Liver (tissue), 9 donors: Measurements from ENCODE around the gene RPS2. TPM values are rescaled to one million over a fixed set of nuclear protein-coding genes. Genes with fewer than 3 reads are reported as not detected.

ENCODE experiments used
- DNase-seq: peaks from one replicate; pipeline ENCODE4 v3.0.0-alpha.2; 2017; ENCODE audit warnings: low spot score
- H3K27ac ChIP-seq, 2 donors: one replicate each; pipeline ENCODE4 v1.7.0; 2013; ENCODE audit warnings: inconsistent platforms in 2 of 2, low read length in 2 of 2, control low read depth in 1 of 2, low read depth in 1 of 2, mild to moderate bottlenecking in 1 of 2
- H3K27me3 ChIP-seq, 4 donors: one replicate each; pipeline versions ENCODE4 v1.6.1 to v1.7.0; 2013; ENCODE audit warnings: low read length in 3 of 4, inconsistent platforms in 1 of 4, mild to moderate bottlenecking in 1 of 4, moderate library complexity in 1 of 4; ENCODE audit not compliant: control insufficient read depth in 4 of 4, insufficient read depth in 4 of 4
- H3K36me3 ChIP-seq, 4 donors: one replicate each; pipeline versions ENCODE4 v1.6.1 to v1.7.0; 2013; ENCODE audit warnings: low read length in 3 of 4, mild to moderate bottlenecking in 3 of 4, low read depth in 1 of 4, moderate library complexity in 1 of 4; ENCODE audit not compliant: control insufficient read depth in 4 of 4, insufficient read depth in 3 of 4
- H3K4me1 ChIP-seq, 4 donors: one replicate each; pipeline versions ENCODE4 v1.6.1 to v1.7.0; 2013; ENCODE audit warnings: low read length in 3 of 4, mild to moderate bottlenecking in 3 of 4, moderate library complexity in 1 of 4; ENCODE audit not compliant: control insufficient read depth in 4 of 4, insufficient read depth in 4 of 4
- H3K4me3 ChIP-seq, 3 donors: one replicate each; pipeline versions ENCODE4 v1.6.1 to v1.7.0; 2013; ENCODE audit warnings: low read length in 3 of 3, control low read depth in 1 of 3, low read depth in 1 of 3, mild to moderate bottlenecking in 1 of 3
- H3K9ac ChIP-seq, 2 donors: one replicate each; pipeline ENCODE4 v1.7.0; 2013; ENCODE audit warnings: low read length in 2 of 2, mild to moderate bottlenecking in 2 of 2, moderate library complexity in 2 of 2, control low read depth in 1 of 2, low read depth in 1 of 2
- H3K9me3 ChIP-seq, 4 donors: one replicate each; pipeline versions ENCODE4 v1.6.1 to v1.7.0; 2013; ENCODE audit warnings: low read length in 3 of 4; ENCODE audit not compliant: control insufficient read depth in 4 of 4
- ATF3 ChIP-seq: IDR thresholded peaks from 2 replicates; pipeline ENCODE4 v1.6.1; 2016; ENCODE audit warnings: antibody characterized with exemption
- EGR1 ChIP-seq, 2 donors: IDR thresholded peaks; 2 replicates each; pipeline ENCODE4 v1.6.1; 2016 to 2018; ENCODE audit warnings: antibody characterized with exemption in 2 of 2, low read depth in 2 of 2
- FOXA1 ChIP-seq: IDR thresholded peaks from 2 replicates; pipeline ENCODE4 v1.6.1; 2016; ENCODE audit warnings: antibody characterized with exemption
- FOXA2 ChIP-seq: IDR thresholded peaks from 2 replicates; pipeline ENCODE4 v1.6.1; 2016; ENCODE audit warnings: antibody characterized with exemption
- GABPA ChIP-seq, 2 donors: IDR thresholded peaks in 1 of 2; conservative IDR thresholded peaks in 1 of 2; 2 replicates each; pipeline ENCODE4 v1.6.1; 2016; ENCODE audit warnings: antibody characterized with exemption in 2 of 2, mild to moderate bottlenecking in 1 of 2, moderate library complexity in 1 of 2
- HNF4A ChIP-seq, 2 donors: conservative IDR thresholded peaks; 2 replicates each; pipeline ENCODE4 v1.6.1; 2016; ENCODE audit warnings: antibody characterized with exemption in 2 of 2, mild to moderate bottlenecking in 2 of 2
- JUND ChIP-seq, 2 donors: IDR thresholded peaks; 2 replicates each; pipeline ENCODE4 v1.6.1; 2016; ENCODE audit warnings: antibody characterized with exemption in 2 of 2
- NR2F2 ChIP-seq: IDR thresholded peaks from 2 replicates; pipeline ENCODE4 v1.6.1; 2016; ENCODE audit warnings: antibody characterized with exemption
- RAD21 ChIP-seq, 2 donors: IDR thresholded peaks; 2 replicates each; pipeline ENCODE4 v1.6.1; 2016; ENCODE audit warnings: antibody characterized with exemption in 2 of 2, mild to moderate bottlenecking in 2 of 2
- RXRA ChIP-seq, 2 donors: IDR thresholded peaks; 2 replicates each; pipeline ENCODE4 v1.6.1; 2017 to 2018; ENCODE audit warnings: antibody characterized with exemption in 2 of 2, mild to moderate bottlenecking in 1 of 2
- YY1 ChIP-seq: IDR thresholded peaks from 2 replicates; pipeline ENCODE4 v1.6.1; 2016; ENCODE audit warnings: antibody characterized with exemption, mild to moderate bottlenecking
- WGBS: extraction: QIAGEN DNeasy Blood & Tissue Kit; methylation state at CpG from one replicate; pipeline ENCODE4 v1.1.7; 2013; 5-methylcytosine and 5-hydroxymethylcytosine counted together
- polyA plus RNA-seq, 2 donors: library from polyadenylated mRNA; stranded (reverse) in 1 of 2; unstranded in 1 of 2; fragments of 200-250 nt in 1 of 2; fragments of >200 nt in 1 of 2; fragmentation: Nextera tagmentation in 1 of 2; extraction: Ambion mirVana in 1 of 2; gene quantifications; one replicate each; pipeline versions ENCODE4 v1.2.1 to v1.2.3, GENCODE V29; 2013 to 2015
- total RNA-seq, 2 donors: library from RNA; depleted of rRNA; stranded (reverse); fragments of >200 nt; gene quantifications; one replicate each; pipeline ENCODE4 v1.2.3, GENCODE V29; 2014
- TF ChIP-seq, protein P1 (sequence below): fragments of 150-350 bp; IDR thresholded peaks from 2 replicates; pipeline ENCODE4 v1.5.1; 2017; ENCODE audit warnings: improper control_type of control experiment, low read depth, low read length; ENCODE audit not compliant: missing input control
- TF ChIP-seq, protein P2 (sequence below): IDR thresholded peaks from 2 replicates; pipeline ENCODE4 v1.6.1; 2016; ENCODE audit warnings: antibody characterized with exemption
- TF ChIP-seq, protein P3 (sequence below): IDR thresholded peaks from 2 replicates; pipeline ENCODE4 v1.6.1; 2016; ENCODE audit warnings: antibody characterized with exemption
- TF ChIP-seq, protein P4 (sequence below): IDR thresholded peaks from 2 replicates; pipeline ENCODE4 v1.6.1; 2016; ENCODE audit warnings: antibody characterized with exemption, mild to moderate bottlenecking
- donor health status: healthy.
- donor health status: healthy.
- donor health status: healthy.
- donor health status: healthy.
- donor health status: healthy.

The RPS2 gene
- total and polyA plus RNA-seq, 4 donors = 524 to 1,440 (median 940) TPM

DNA sequence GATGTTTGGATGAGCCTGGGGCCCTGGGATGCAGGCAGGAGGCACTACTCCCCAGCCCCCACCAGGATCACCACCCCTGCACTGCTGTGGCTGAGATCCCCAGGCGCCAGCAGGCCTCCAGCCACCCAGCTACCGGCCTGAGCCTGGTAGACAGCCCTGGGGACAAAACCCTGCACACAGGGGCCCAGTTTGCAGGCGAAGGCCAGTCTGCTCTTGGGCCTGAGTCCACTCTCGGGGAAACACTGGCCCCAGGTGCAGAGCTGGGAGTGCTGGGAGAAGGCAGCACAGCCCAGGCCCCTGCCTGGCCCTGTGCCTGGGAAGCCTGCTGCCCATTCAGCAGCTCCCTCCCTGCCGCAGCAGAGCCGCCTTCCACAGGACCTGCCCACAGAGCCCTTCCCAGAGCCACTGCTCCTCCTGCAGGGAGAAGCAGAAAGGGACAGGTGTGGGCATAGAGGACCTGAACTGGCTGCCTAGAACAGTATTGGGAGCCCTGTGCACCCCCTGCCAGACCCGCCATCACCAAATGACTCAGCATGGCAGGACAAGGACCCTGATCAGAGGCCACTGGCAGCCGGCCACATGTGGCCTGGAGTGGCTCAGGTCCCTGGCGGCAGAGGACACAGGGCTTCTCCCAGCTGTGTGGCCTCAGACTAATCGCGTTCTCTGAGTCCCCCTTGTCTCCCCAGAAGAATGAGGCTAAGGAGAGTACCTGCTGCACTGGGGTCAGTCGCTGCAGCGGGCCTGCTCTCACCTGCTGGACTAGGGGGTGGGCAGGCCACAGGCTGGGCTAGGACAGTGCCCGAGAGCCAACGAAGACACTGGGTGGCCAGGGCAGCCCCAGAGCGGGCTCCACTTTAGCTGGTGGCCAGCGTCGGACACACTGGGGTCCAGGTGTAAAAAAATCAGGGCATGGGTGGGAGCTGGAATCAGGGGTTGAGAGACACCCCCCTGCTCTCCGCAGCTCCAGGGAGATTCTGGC is 32.3 kb downstream of the RPS2 start:
- TF ChIP-seq EGR1 (IDR thresholded peaks at IDR 0.05; ENCODE audit: low read depth in 2 of 2) = no peak
- no peak for TF ChIP-seq NR2F2
- TF ChIP-seq, protein P1, sequence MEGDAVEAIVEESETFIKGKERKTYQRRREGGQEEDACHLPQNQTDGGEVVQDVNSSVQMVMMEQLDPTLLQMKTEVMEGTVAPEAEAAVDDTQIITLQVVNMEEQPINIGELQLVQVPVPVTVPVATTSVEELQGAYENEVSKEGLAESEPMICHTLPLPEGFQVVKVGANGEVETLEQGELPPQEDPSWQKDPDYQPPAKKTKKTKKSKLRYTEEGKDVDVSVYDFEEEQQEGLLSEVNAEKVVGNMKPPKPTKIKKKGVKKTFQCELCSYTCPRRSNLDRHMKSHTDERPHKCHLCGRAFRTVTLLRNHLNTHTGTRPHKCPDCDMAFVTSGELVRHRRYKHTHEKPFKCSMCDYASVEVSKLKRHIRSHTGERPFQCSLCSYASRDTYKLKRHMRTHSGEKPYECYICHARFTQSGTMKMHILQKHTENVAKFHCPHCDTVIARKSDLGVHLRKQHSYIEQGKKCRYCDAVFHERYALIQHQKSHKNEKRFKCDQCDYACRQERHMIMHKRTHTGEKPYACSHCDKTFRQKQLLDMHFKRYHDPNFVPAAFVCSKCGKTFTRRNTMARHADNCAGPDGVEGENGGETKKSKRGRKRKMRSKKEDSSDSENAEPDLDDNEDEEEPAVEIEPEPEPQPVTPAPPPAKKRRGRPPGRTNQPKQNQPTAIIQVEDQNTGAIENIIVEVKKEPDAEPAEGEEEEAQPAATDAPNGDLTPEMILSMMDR = peak; percentile 37
- peak; percentile 16 for TF ChIP-seq YY1
- peak; percentile 7 for TF ChIP-seq FOXA1
- peak; percentile 70 to 75 for TF ChIP-seq RAD21 (IDR thresholded peaks at IDR 0.05)
- no peak for DNase-seq
- peaks cover 0 to 26% (median 14%) of the 10 kb centered on the region in 4 donors for H3K4me1 ChIP-seq
- no peaks in the 10 kb centered on the region for H3K9me3 ChIP-seq
- H3K36me3 ChIP-seq = peaks cover 0 to 6% (median 3%) of the 10 kb centered on the region in 4 donors
- H3K27ac ChIP-seq = peak overlapping the region in 1 of 2 donors; percentile 39
- no peaks in the 10 kb centered on the region for H3K27me3 ChIP-seq
- whole genome bisulfite sequencing = 58% methylated on average over 19 of the region's 19 CpGs
- no peak overlapping the region for H3K4me3 ChIP-seq
- H3K9ac ChIP-seq = no peak overlapping the region

DNA sequence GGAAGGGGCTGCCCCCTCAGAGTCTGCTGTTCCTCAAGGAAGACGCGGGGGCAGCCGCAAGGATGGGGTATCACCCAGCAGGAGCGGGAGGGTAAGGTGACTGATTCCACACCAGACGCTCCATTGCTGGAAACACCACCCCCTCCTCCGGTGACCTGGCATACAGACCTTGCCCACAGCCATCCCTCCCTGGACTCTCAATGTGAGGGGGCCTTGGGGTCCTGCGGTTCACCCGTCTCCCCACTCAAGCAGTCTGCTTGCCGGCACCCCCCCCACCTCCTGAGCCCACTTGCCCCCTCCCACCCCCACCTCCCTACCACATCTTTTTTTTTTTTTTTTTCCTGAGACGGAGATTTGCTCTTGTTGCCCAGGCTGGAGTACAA is 34.3 kb downstream of the RPS2 start:
- 84% methylated on average over 10 of the region's 10 CpGs for WGBS
- Histone ChIP-seq H3K4me3 (no peak overlapping the region), H3K27ac (no peak overlapping the region), H3K4me1 (peaks cover 0 to 26% (median 13%) of the 10 kb centered on the region in 4 donors), H3K27me3 (no peaks in the 10 kb centered on the region), H3K9ac (no peak overlapping the region), H3K9me3 (no peaks in the 10 kb centered on the region), H3K36me3 (no peaks in the 10 kb centered on the region)
- no peak for TF ChIP-seq RAD21 (IDR thresholded peaks at IDR 0.05)
- TF ChIP-seq EGR1 (IDR thresholded peaks at IDR 0.05; ENCODE audit: low read depth in 2 of 2) = no peak
- TF ChIP-seq GABPA (IDR thresholded peaks at IDR 0.05 in 1 of 2, conservative IDR thresholded peaks at IDR 0.05 in 1 of 2) = no peak
- TF ChIP-seq NR2F2 = no peak
- no peak for TF ChIP-seq RXRA (IDR thresholded peaks at IDR 0.05)
- no peak for TF ChIP-seq JUND (IDR thresholded peaks at IDR 0.05)
- TF ChIP-seq, protein P2, sequence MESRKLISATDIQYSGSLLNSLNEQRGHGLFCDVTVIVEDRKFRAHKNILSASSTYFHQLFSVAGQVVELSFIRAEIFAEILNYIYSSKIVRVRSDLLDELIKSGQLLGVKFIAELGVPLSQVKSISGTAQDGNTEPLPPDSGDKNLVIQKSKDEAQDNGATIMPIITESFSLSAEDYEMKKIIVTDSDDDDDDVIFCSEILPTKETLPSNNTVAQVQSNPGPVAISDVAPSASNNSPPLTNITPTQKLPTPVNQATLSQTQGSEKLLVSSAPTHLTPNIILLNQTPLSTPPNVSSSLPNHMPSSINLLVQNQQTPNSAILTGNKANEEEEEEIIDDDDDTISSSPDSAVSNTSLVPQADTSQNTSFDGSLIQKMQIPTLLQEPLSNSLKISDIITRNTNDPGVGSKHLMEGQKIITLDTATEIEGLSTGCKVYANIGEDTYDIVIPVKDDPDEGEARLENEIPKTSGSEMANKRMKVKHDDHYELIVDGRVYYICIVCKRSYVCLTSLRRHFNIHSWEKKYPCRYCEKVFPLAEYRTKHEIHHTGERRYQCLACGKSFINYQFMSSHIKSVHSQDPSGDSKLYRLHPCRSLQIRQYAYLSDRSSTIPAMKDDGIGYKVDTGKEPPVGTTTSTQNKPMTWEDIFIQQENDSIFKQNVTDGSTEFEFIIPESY = no peak
- no peak for TF ChIP-seq ATF3
- TF ChIP-seq, protein P3, sequence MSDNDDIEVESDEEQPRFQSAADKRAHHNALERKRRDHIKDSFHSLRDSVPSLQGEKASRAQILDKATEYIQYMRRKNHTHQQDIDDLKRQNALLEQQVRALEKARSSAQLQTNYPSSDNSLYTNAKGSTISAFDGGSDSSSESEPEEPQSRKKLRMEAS = no peak
- TF ChIP-seq, protein P4, sequence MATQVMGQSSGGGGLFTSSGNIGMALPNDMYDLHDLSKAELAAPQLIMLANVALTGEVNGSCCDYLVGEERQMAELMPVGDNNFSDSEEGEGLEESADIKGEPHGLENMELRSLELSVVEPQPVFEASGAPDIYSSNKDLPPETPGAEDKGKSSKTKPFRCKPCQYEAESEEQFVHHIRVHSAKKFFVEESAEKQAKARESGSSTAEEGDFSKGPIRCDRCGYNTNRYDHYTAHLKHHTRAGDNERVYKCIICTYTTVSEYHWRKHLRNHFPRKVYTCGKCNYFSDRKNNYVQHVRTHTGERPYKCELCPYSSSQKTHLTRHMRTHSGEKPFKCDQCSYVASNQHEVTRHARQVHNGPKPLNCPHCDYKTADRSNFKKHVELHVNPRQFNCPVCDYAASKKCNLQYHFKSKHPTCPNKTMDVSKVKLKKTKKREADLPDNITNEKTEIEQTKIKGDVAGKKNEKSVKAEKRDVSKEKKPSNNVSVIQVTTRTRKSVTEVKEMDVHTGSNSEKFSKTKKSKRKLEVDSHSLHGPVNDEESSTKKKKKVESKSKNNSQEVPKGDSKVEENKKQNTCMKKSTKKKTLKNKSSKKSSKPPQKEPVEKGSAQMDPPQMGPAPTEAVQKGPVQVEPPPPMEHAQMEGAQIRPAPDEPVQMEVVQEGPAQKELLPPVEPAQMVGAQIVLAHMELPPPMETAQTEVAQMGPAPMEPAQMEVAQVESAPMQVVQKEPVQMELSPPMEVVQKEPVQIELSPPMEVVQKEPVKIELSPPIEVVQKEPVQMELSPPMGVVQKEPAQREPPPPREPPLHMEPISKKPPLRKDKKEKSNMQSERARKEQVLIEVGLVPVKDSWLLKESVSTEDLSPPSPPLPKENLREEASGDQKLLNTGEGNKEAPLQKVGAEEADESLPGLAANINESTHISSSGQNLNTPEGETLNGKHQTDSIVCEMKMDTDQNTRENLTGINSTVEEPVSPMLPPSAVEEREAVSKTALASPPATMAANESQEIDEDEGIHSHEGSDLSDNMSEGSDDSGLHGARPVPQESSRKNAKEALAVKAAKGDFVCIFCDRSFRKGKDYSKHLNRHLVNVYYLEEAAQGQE = no peak
- no peak for TF ChIP-seq YY1
- TF ChIP-seq, protein P1 = no peak
- no peak for TF ChIP-seq FOXA2
- no peak for TF ChIP-seq HNF4A (conservative IDR thresholded peaks at IDR 0.05)
- DNase-seq = no peak
